GM21723 (cell line): ENCODE results near the gene DAAM1.

ENCODE experiments used
- ATAC-seq: cut with Tn5 transposase; IDR thresholded peaks from one replicate; pipeline ENCODE4 v1.9.1; 2021; ENCODE audit warnings: mild to moderate bottlenecking, moderate library complexity; ENCODE audit not compliant: unreplicated experiment

The DAAM1 gene

DNA sequence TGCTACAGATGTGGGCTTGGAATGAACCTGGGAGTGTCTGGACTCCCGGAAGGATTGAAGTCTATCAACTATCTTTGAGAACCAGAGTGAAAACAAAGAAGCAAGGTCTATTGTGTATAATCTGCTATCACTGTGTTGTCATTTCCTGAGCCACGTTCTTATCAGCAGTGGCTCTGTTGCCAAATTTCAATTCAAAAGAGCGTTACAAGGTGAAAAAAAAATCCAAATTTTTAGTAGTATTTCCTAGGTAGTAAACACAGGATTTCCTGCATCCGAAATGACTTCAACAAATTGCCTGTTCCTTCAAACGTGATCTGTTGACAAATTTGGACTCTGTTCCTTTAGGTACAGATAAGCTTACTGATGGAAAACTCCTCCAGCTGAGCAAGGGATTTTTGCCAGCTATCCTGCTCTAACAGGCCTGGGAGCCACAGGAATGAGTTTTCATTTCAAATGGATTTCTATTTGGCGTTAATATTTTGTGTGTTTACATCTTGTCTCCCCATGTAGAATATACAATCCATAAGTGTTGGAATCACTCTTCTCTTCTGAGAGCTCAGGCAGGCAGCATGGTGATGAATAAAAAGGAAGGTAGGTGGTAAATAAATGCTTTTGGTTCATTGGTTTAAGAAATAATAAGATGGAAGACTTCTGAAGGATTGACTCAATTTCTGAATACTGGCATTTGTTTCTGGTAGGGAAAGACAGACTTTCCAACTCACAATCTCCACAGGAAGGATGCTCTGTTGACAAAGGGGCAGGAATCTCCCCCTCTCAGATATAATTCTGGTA is 218.2 kb downstream of the DAAM1 start:
- ATAC-seq, result no peak

DNA sequence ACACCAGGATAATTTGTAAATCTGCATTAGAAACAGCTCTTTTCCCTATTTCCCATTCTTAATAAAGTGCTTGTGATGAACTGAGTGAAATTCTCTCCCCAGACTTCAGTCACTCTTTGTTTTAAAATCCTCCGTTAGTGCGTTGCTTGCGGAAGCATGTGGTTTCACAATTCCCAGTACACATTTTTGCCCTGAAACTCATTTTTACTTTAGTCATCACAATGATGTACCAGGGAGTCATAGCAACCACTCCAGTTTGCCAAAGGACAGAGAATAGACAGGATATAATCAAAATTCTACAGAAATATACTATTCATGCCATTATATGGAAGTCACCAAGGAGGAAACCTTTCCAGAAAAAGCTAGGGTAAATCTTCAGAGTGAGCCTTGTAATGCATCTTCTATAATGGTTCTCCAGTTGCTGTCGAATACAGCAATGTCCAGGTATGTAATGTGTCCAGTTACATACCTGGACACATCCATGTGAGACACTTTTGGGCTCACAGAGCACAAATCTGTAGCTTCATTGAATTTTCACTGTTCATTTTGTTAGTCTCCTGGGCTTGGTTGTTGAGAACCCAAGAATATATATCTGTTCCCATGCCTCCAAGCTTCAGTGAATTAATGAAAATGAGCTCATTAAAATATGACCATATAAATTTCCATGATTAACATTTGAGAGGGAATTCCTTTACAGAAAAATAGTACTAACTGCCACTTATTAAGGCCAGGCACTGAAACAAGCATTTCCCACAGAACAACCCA is 219.0 kb downstream of the DAAM1 start:
- ATAC-seq, result no peak

DNA sequence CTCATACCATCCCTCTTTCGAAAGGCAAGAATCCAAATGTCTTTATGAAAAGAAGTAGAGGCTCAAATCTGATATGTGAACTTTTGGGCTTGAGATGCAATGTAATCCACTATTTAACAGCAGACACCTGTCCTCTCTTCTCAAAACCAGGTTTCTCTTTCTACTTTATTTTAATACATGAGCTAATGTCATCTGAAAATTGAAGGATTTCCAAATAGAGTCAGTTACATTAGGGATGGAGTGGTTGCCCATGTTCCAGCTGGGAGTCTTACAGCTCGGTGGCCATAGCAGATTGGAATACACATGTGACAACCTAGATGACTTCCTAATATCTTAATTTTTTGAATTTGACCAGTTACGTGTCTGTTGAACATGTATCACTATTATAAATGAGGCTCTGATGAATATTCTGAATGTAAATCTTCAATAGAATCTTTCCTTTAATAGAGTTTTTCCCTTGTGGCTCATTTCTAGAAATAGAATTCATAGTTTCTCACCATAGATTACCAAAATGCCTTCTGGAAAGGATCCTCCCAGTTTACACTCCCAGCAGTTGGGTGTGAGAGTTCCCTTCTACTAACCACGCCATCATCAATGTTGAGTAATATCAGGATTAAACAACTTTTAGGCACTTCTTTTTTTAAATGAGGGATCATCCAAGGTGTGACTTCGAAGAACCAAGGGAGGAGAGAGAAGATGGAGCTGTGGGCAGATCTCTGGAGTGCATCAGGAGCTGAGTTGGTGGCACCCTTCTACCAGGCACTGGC is 227.6 kb downstream of the DAAM1 start:
- no peak for ATAC-seq

DNA sequence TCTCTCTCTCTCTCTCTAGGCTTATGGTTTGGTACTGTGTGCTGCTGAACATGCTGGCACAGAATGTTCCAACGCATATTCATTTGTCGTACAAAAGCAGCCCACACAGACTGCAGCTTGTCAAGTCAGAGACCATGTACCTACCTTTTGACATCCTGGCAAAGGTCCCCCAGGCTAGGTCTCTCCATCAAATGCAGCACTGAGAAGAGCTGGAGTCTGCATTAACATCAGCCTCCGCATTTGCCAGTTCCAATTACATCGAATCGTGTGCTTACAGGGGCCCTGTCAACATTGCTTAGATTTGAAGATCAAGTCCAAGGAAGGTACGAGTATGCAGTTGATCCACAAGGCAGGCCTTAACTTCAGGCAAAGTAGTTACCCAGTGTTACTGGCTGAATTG is 228.8 kb downstream of the DAAM1 start:
- no peak for ATAC-seq

DNA sequence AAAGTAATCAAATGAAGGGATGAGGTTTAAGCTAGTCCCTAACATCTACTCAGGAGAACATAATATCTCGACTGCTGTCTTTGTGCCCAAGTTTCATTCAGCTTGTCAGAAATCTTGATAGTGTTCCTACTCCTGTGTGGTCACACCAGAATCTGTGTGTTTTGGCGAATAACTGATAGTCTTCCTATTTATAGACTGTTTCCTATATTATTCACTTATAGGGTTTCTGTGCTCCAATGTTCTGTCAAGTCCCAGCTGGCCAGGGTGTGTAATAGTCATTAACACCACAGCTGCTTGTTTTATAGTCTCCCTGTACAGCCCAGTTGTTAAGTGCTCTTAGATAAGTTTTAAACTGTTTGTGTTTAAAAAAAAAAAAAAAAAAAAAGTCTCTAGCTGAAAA is 230.8 kb downstream of the DAAM1 start:
- ATAC-seq, result no peak
